NCI-H1048 (cell line): ENCODE data around the gene RIOK1.
A peak's percentile ranks its signal among the peaks of the same experiment; 100 is the strongest.
"Not testable (repeated sequence)": the region's sequence is repeated elsewhere in the genome, so short reads cannot be mapped to it uniquely, and the experiment has no call there.

Experiments used
- DNase-seq: peaks from one replicate; lab custom pipeline; 2025; lab: John Stamatoyannopoulos, UW

RIOK1 gene

GRCh38 chr6:7389451-7390225, at the start of gene RIOK1, which contains the start of gene CAGE1:
Gene RIOK1 (plus strand): TSS chr6:7389808. CDS start chr6:7390003, 195 bp downstream.
Gene CAGE1 (minus strand): TSS chr6:7389742. CDS start chr6:7387173, 2,569 bp downstream.
- peak; percentile 92 for DNase-seq

GRCh38 chr6:7341271-7341670, 48.3 kb upstream of the RIOK1 start:
- no peak for DNase-seq

GRCh38 chr6:7341989-7342742, 47.4 kb upstream of the RIOK1 start:
- DNase-seq = no peak

- no peak for DNase-seq
These were observed 45.8 kb upstream of the RIOK1 start for GRCh38 chr6:7343546-7344475.

- DNase-seq = not testable (repeated sequence)
These were observed 44.7 kb upstream of the RIOK1 start for GRCh38 chr6:7344773-7345450.

- DNase-seq = not testable (repeated sequence)
These were observed 42.0 kb upstream of the RIOK1 start for GRCh38 chr6:7347551-7347997.

- not testable (repeated sequence) for DNase-seq
These were observed 39.0 kb upstream of the RIOK1 start for GRCh38 chr6:7350591-7350990.

- not testable (repeated sequence) for DNase-seq
These were observed 37.7 kb upstream of the RIOK1 start for GRCh38 chr6:7351916-7352315.

- DNase-seq = no peak
These were observed 22.2 kb upstream of the RIOK1 start for GRCh38 chr6:7367408-7367807.

- no peak for DNase-seq
These were observed 15.9 kb upstream of the RIOK1 start for GRCh38 chr6:7373739-7374138.

GRCh38 chr6:7377961-7378360, 11.6 kb upstream of the RIOK1 start:
- DNase-seq = no peak

- DNase-seq = no peak
These were observed 10.9 kb upstream of the RIOK1 start for GRCh38 chr6:7378740-7379139.

- DNase-seq = no peak
These were observed 8.5 kb upstream of the RIOK1 start for GRCh38 chr6:7381092-7381491.

- DNase-seq = peak; percentile 26
These were observed 502 bp upstream of the RIOK1 start for GRCh38 chr6:7389162-7389450.

- DNase-seq = no peak
These were observed 744 bp downstream of the RIOK1 start for GRCh38 chr6:7390226-7390878.

- DNase-seq = no peak
These were observed 1.5 kb downstream of the RIOK1 start for GRCh38 chr6:7391151-7391550.

- DNase-seq = no peak
These were observed 2.8 kb downstream of the RIOK1 start for GRCh38 chr6:7392402-7392801.

GRCh38 chr6:7401075-7401474, 11.5 kb downstream of the RIOK1 start:
- DNase-seq = no peak

- DNase-seq = no peak
These were observed 13.1 kb downstream of the RIOK1 start for GRCh38 chr6:7402716-7403115.

- DNase-seq = no peak
These were observed 14.9 kb downstream of the RIOK1 start for GRCh38 chr6:7404546-7404945.

- DNase-seq = no peak
These were observed 17.1 kb downstream of the RIOK1 start for GRCh38 chr6:7406743-7407142.
